ENCODE measurements around the gene MTG2.

Gene MTG2

DNA sequence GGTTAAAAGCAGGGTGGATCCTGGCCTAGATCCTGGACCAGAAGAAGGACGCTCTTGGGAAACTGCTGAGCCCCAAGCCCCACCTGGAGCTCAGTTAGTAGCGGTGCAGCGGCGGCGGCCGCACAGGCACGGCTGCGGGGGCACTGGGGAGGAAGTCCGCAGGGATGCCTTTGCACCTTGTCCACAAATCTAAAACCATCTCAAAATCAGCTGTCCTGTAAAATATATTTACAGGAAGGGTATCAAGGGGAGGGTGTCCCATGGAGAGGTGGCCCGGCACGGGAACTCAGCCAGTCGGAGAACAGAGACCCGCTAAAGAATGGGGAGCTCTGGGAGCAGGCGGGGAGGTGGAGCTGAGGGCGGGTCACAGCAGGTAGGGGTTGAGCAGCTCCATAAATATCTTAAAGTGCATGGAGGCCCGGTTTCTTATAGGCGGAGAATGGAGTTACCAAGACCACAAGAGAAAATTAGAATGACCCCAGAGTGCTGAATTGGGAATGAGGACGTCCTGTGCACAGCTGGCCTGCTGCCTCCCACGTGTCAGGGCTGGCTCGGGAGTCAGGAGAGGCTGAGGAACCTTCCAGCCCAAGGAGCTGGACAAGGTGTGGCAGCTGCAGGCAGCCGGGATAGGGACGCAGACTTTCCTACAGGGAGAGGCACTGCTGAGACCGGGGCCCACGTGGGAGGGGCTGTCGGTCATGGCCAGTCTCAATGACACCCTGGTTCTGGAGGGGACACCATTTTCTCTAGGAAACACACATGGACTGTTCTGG lies 8.0 kb downstream of the MTG2 start:
- no peak overlapping the region for H3K4me3 ChIP-seq (replicated peaks in 1 of 2; ENCODE audit: low read depth in 2 of 2, low read length in 2 of 2)
- TF ChIP-seq, protein P1, sequence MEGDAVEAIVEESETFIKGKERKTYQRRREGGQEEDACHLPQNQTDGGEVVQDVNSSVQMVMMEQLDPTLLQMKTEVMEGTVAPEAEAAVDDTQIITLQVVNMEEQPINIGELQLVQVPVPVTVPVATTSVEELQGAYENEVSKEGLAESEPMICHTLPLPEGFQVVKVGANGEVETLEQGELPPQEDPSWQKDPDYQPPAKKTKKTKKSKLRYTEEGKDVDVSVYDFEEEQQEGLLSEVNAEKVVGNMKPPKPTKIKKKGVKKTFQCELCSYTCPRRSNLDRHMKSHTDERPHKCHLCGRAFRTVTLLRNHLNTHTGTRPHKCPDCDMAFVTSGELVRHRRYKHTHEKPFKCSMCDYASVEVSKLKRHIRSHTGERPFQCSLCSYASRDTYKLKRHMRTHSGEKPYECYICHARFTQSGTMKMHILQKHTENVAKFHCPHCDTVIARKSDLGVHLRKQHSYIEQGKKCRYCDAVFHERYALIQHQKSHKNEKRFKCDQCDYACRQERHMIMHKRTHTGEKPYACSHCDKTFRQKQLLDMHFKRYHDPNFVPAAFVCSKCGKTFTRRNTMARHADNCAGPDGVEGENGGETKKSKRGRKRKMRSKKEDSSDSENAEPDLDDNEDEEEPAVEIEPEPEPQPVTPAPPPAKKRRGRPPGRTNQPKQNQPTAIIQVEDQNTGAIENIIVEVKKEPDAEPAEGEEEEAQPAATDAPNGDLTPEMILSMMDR (IDR thresholded peaks at IDR 0.05; ENCODE audit: low read depth, low read length): no peak
- no peak for DNase-seq (ENCODE audit: low read depth in 2 of 2)

DNA sequence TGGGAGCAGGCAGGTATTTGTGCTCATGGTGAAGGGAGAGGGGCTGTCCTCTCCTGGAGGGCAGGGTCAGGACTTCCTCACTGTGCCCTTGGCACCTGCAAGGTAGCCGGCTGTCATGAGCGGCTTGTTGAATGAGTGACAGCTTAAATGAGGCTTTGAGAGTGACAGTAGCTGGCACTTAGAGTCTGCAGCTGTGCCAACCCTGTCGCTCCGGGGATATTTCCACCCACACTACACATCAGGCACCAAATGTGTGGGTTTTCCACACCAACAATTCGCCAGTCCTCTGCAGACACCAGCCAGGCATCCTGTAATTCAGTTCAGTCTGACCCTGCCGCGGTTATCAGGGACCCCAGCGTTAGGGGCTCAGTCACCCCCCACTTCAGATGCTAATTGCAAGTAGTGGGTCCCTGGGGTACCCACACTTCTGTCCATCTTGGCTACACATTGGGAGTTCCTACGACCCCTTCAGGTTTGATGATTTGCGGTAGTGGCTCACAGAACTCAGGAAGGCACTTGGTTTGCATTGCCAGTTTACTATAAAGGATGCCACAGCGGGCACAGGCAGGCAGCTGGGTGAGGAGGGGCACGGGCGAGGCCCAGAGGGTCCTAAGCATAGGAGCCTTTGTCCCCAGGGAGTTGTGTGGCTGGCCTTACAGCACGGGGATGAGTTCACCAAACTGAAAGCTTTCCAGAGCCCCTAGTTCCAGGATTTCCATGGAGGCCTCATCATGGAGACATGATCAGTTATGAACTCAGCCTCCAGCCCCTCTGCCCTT lies 9.1 kb downstream of the MTG2 start:
- TF ChIP-seq, protein P1 (IDR thresholded peaks at IDR 0.05; ENCODE audit: low read depth, low read length): no peak
- no peak for DNase-seq (ENCODE audit: low read depth in 2 of 2)
- H3K4me3 ChIP-seq (replicated peaks in 1 of 2; ENCODE audit: low read depth in 2 of 2, low read length in 2 of 2): no peak overlapping the region

DNA sequence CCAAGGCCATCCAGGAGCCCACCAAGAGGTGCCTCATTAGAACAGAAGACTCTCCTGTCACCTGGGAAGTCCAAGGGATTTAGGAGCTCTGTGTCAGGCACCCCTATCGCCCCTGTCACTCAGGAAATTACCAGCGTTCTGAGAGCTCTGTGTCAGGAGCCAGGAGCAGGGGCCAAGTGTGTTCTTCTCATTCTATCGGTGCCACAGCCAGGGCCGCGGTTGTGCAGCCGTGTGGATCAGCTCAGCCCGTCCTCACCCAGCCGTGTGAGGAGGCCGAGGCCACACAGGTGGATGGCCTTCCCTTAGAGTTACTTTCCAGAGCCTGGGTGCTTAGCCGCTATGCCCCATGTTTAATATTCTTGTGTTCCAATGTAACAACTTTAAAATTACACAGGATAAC lies 9.8 kb downstream of the MTG2 start:
- no peak overlapping the region for H3K4me3 ChIP-seq (replicated peaks in 1 of 2; ENCODE audit: low read depth in 2 of 2, low read length in 2 of 2)
- DNase-seq (ENCODE audit: low read depth in 2 of 2): no peak
- TF ChIP-seq, protein P1 (IDR thresholded peaks at IDR 0.05; ENCODE audit: low read depth, low read length): no peak

DNA sequence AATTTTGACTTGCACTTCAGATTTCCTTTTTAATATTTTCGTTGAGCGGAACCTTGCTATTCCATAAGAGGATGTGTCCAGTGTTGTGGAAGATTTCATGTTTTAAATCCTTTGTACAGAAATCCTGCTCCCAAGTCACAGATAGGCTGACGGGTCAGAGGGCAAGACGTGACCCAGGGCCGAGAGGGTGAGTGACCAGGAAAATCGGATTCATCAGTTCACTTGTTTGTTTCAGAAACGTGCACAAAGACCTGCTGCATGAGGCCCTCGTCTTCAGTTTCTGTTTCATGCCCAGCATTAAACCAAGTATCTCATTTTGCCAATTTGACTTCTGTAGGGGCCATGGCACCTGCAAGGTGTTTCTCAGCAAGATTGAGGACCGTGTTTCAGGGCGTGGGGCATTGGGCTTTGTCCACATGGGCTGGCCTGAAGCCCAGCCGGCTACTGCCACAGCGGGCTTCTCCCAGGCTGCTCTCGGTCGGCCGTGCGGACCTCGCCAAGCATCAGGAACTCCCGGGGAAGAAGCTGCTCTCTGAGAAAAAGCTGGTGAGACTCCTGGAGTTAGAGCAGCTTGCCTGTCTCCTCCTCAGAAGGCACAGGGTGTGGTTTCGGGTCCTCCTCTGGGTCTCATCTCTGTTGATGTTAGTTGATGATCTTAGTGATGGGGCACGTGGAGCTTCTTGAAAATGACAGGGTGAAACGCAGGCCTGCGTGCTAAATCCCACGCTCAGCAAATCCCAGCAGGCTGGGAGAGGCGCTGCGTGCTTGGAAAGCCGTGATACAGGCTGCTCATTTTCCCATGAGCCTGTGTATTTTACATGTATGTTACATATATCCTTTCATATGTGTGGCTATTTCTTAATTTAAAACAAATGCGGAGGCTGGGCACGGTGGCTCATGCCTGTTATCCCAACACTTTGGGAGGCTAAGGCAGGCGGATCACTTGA lies 10.5 kb downstream of the MTG2 start:
- no peak for DNase-seq (ENCODE audit: low read depth in 2 of 2)
- H3K4me3 ChIP-seq (replicated peaks in 1 of 2; ENCODE audit: low read depth in 2 of 2, low read length in 2 of 2): no peak overlapping the region
- TF ChIP-seq, protein P1 (IDR thresholded peaks at IDR 0.05; ENCODE audit: low read depth, low read length): no peak

DNA sequence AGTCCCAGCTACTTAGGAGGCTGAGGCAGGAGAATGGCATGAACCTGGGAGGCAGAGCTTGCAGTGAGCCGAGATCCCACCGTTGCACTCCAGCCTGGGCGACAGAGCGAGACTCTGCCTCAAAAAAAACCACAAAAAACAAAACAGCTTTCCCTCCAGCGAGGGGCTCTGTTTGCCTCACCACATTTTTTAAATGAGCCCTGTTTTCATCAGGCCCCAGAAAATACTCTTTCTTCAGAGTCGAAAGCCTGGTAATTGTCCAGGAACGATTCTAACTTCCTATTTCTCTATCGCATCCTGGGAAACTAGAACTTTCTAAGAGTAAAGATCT lies 12.2 kb downstream of the MTG2 start:
- H3K4me3 ChIP-seq (replicated peaks in 1 of 2; ENCODE audit: low read depth in 2 of 2, low read length in 2 of 2): no peak overlapping the region
- TF ChIP-seq, protein P1 (IDR thresholded peaks at IDR 0.05; ENCODE audit: low read depth, low read length): no peak
- DNase-seq (ENCODE audit: low read depth in 2 of 2): no peak

DNA sequence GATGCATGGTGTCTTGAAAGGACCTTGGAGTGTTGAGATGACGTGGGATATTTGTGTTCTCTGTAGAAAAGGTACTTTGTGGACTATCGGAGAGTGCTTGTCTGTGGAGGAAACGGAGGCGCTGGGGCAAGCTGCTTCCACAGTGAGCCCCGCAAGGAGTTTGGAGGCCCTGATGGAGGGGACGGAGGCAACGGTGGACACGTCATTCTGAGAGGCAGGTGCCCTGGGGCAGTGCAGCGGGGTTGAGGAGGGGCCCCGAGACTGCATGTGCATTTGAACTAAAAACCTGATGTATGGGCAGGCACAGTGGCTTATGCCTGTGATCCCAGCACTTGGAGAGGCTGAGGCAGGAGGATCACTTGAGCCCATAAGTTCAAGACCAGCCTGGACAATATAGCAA lies 12.9 kb downstream of the MTG2 start:
- TF ChIP-seq, protein P1 (IDR thresholded peaks at IDR 0.05; ENCODE audit: low read depth, low read length): no peak
- DNase-seq (ENCODE audit: low read depth in 2 of 2): no peak
- H3K4me3 ChIP-seq (replicated peaks in 1 of 2; ENCODE audit: low read depth in 2 of 2, low read length in 2 of 2): no peak overlapping the region

Measured in cardiac fibroblast (primary cell).